CD14-positive monocyte (primary cell): Measurements from ENCODE around the gene LHPP. TPM values are rescaled to one million over a fixed set of nuclear protein-coding genes. Genes with fewer than 3 reads are reported as not detected.

Experiments
- DNase-seq, 3 donors: peaks; one replicate each; pipeline ENCODE4 v3.0.0-alpha.2; 2011 to 2022
- H2AFZ ChIP-seq: 2 replicates; pipeline ENCODE4 v1.6.0; 2012; ENCODE audit warnings: mild to moderate bottlenecking, low read depth, low read length, inconsistent platforms; ENCODE audit not compliant: insufficient read depth, poor library complexity, severe bottlenecking
- H3K27ac ChIP-seq, 2 donors: 1 replicate in 1 of 2; 2 replicates in 1 of 2; pipeline ENCODE4 v1.5.1; 2012 to 2013; ENCODE audit warnings: low read length in 2 of 2, control low read depth in 1 of 2, inconsistent platforms in 1 of 2, low read depth in 1 of 2, mild to moderate bottlenecking in 1 of 2
- H3K27me3 ChIP-seq, 2 donors: one replicate each; pipeline versions ENCODE4 v1.6.0 to v1.6.1; 2011 to 2013; ENCODE audit warnings: low read length in 2 of 2; ENCODE audit not compliant: control insufficient read depth in 2 of 2, insufficient read depth in 2 of 2
- H3K36me3 ChIP-seq, 2 donors: replicated peaks in 1 of 2; 1 replicate in 1 of 2; 2 replicates in 1 of 2; pipeline versions ENCODE4 v1.5.1 to v1.6.1; 2012 to 2013; ENCODE audit warnings: low read length in 2 of 2, control low read depth in 1 of 2, inconsistent platforms in 1 of 2, mild to moderate bottlenecking in 1 of 2; ENCODE audit not compliant: insufficient read depth in 2 of 2, control insufficient read depth in 1 of 2
- H3K4me1 ChIP-seq, 2 donors: 1 replicate in 1 of 2; 2 replicates in 1 of 2; pipeline versions ENCODE4 v1.5.1 to v1.6.1; 2012 to 2013; ENCODE audit warnings: low read length in 2 of 2, control low read depth in 1 of 2, inconsistent platforms in 1 of 2, mild to moderate bottlenecking in 1 of 2, moderate library complexity in 1 of 2; ENCODE audit not compliant: insufficient read depth in 2 of 2, control insufficient read depth in 1 of 2
- H3K4me2 ChIP-seq: replicated peaks from 2 replicates; pipeline ENCODE3; 2012; ENCODE audit warnings: low read length, moderate library complexity, mild to moderate bottlenecking; ENCODE audit not compliant: poor library complexity, severe bottlenecking; ENCODE audit errors: extremely low read depth
- H3K4me3 ChIP-seq, 3 experiments: fragments of 200-600 bp in 1 of 3; sonication (generic) in 1 of 3; replicated peaks in 1 of 3; 1 replicate in 2 of 3; 2 replicates in 1 of 3; pipeline ENCODE4 v1.5.1; 2011 to 2013; ENCODE audit warnings: low read length in 3 of 3, mild to moderate bottlenecking in 3 of 3, control low read depth in 2 of 3, low read depth in 2 of 3, inconsistent platforms in 1 of 3, moderate library complexity in 1 of 3
- H3K79me2 ChIP-seq: 2 replicates; pipeline ENCODE4 v1.6.0; 2012; ENCODE audit warnings: mild to moderate bottlenecking, control low read depth, inconsistent platforms, low read length, moderate library complexity; ENCODE audit not compliant: insufficient read depth
- H3K9ac ChIP-seq: 2 replicates; pipeline ENCODE4 v1.6.0; 2017; ENCODE audit warnings: low read length, mild to moderate bottlenecking; ENCODE audit not compliant: insufficient read depth, poor library complexity, severe bottlenecking
- H3K9me3 ChIP-seq, 2 donors: replicated peaks in 1 of 2; 1 replicate in 1 of 2; 2 replicates in 1 of 2; pipeline versions ENCODE4 v1.5.1 to v1.6.1; 2012 to 2013; ENCODE audit warnings: low read length in 2 of 2, control low read depth in 1 of 2; ENCODE audit not compliant: control insufficient read depth in 1 of 2, insufficient read depth in 1 of 2
- H4K20me1 ChIP-seq: 2 replicates; pipeline ENCODE4 v1.6.0; 2012; ENCODE audit warnings: mild to moderate bottlenecking, low read length, control low read depth, moderate library complexity; ENCODE audit not compliant: insufficient read depth
- H3K27ac Mint-ChIP-seq, 7 donors: one replicate each; pipeline ENCODE4 v1.8.0; 2020; ENCODE audit warnings: mild to moderate bottlenecking in 7 of 7, mixed read lengths in 7 of 7, moderate library complexity in 6 of 7, inconsistent platforms in 2 of 7
- H3K27me3 Mint-ChIP-seq, 3 donors: one replicate each; pipeline ENCODE4 v1.8.0; 2021 to 2022; ENCODE audit warnings: low read depth in 3 of 3, mild to moderate bottlenecking in 3 of 3, mixed read lengths in 3 of 3, moderate library complexity in 3 of 3, inconsistent platforms in 1 of 3
- H3K36me3 Mint-ChIP-seq, 2 donors: one replicate each; pipeline ENCODE4 v1.8.0; 2020; ENCODE audit warnings: mixed read lengths in 2 of 2, inconsistent platforms in 1 of 2, mild to moderate bottlenecking in 1 of 2
- H3K4me1 Mint-ChIP-seq: one replicate; pipeline ENCODE4 v1.8.0; 2020; ENCODE audit warnings: mild to moderate bottlenecking, mixed read lengths
- H3K4me3 Mint-ChIP-seq, 2 donors: one replicate each; pipeline ENCODE4 v1.8.0; 2020; ENCODE audit warnings: mild to moderate bottlenecking in 2 of 2, mixed read lengths in 2 of 2, moderate library complexity in 1 of 2
- H3K9me3 Mint-ChIP-seq, 7 donors: one replicate each; pipeline ENCODE4 v1.8.0; 2020 to 2022; ENCODE audit warnings: mixed read lengths in 7 of 7, mild to moderate bottlenecking in 6 of 7, moderate library complexity in 6 of 7, inconsistent platforms in 2 of 7
- CTCF ChIP-seq: fragments of 200-600 bp; IDR thresholded peaks from one replicate; pipeline ENCODE4 v1.8.0; 2022; ENCODE audit warnings: antibody characterized with exemption, mild to moderate bottlenecking
- WGBS: methylation state at CpG from one replicate; pipeline ENCODE4 v1.1.5; 2013; ENCODE audit warnings: missing lambda C conversion rate; ENCODE audit not compliant: insufficient coverage; 5-methylcytosine and 5-hydroxymethylcytosine counted together
- intact Hi-C, 2 donors: fragments of 100-400 bp; cut with micrococcal nuclease; formaldehyde crosslinking; loops; one replicate each; pipeline versions ENCODE4 v1.15.0 to v1.15.1; 2023
- polyA plus RNA-seq, 3 donors: library from polyadenylated mRNA; depleted of rRNA in 1 of 3; unstranded in 2 of 3; stranded (reverse) in 1 of 3; fragments of 300-500 nt in 2 of 3; fragments of >200 nt in 1 of 3; fragmentation: Illumina TruSeq in 2 of 3; gene quantifications; 1 replicate in 2 of 3; 2 replicates in 1 of 3; pipeline ENCODE4 v1.2.3, GENCODE V29; 2012 to 2021

The LHPP gene
- polyA plus RNA-seq, 3 donors = 15.2 to 20.6 (median 19.5) TPM

DNA sequence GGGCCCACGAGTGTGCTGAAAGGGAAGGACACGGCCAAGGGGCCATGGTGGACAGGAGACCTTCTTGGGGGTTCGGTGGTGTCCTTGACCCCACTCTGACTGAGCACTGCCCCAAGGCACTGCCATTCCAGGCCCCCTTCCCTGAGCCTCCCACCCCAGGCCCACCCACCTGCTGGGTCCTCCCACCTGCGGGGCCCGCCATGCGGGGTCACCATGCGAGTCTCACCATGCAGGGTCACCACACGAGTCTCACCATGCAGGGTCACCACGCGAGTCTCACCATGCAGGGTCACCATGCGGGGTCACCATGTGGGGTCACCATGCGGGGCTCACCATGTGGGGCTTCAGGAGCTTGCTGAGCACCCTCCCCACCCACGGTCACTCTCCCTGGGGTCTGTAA lies 76.3 kb downstream of the LHPP start:
- H3K27me3 ChIP-seq = no peaks in the 10 kb centered on the region
- no peaks in the 10 kb centered on the region for H3K9me3 Mint-ChIP-seq
- no peak overlapping the region for H3K4me2 ChIP-seq
- H3K36me3 ChIP-seq = no peaks in the 10 kb centered on the region
- H3K79me2 ChIP-seq = no peaks in the 10 kb centered on the region
- H3K9ac ChIP-seq = no peak overlapping the region
- peaks cover 35% of the 10 kb centered on the region for H3K4me1 Mint-ChIP-seq
- H3K27me3 Mint-ChIP-seq = peaks cover 0 to 3% (median 3%) of the 10 kb centered on the region in 3 donors
- no peak overlapping the region for H3K4me3 Mint-ChIP-seq
- no peak for DNase-seq
- H3K27ac ChIP-seq = no peak overlapping the region
- H3K36me3 Mint-ChIP-seq = peaks cover 0 to 2% of the 10 kb centered on the region in 2 donors
- intact Hi-C loops = loop anchor here in 1 of 2 donors (10.0 kb wide), 2 partner anchors 87 to 287 kb away; no protein-coding TSS in a partner anchor
- TF ChIP-seq CTCF = no peak
- H4K20me1 ChIP-seq = no peaks in the 10 kb centered on the region
- peaks cover 27 to 28% of the 10 kb centered on the region in 2 donors for H3K4me1 ChIP-seq
- 71% methylated on average over 4 of the region's 13 CpGs for WGBS
- H3K9me3 ChIP-seq = no peaks in the 10 kb centered on the region
- H3K4me3 ChIP-seq = no peak overlapping the region
- no peak overlapping the region for H2AFZ ChIP-seq
- H3K27ac Mint-ChIP-seq = peak overlapping the region in 1 of 7 donors; percentile 61

GRCh38 chr10:124538706-124539105 lies 77.1 kb downstream of the LHPP start:
- Mint-ChIP-seq H3K9me3 (no peaks in the 10 kb centered on the region), H3K36me3 (peaks cover 0 to 2% of the 10 kb centered on the region in 2 donors), H3K4me1 (peaks cover 33% of the 10 kb centered on the region), H3K27ac (peak overlapping the region in 2 of 7 donors; percentile 23 to 35), H3K27me3 (peaks cover 0 to 3% (median 2%) of the 10 kb centered on the region in 3 donors), H3K4me3 (no peak overlapping the region)
- H3K9me3 ChIP-seq = no peaks in the 10 kb centered on the region
- no peak overlapping the region for H3K4me3 ChIP-seq
- H3K27me3 ChIP-seq = no peaks in the 10 kb centered on the region
- H3K27ac ChIP-seq = no peak overlapping the region
- no peak overlapping the region for H2AFZ ChIP-seq
- no peaks in the 10 kb centered on the region for H3K36me3 ChIP-seq
- no peaks in the 10 kb centered on the region for H4K20me1 ChIP-seq
- no peak for DNase-seq
- H3K4me1 ChIP-seq = peaks cover 27 to 28% of the 10 kb centered on the region in 2 donors
- 81% methylated on average over 4 of the region's 6 CpGs for WGBS
- no peak overlapping the region for H3K4me2 ChIP-seq
- intact Hi-C loops = loop anchor here in 1 of 2 donors (10.0 kb wide), 2 partner anchors 86 to 286 kb away; no protein-coding TSS in a partner anchor
- TF ChIP-seq CTCF = no peak
- H3K79me2 ChIP-seq = no peaks in the 10 kb centered on the region
- H3K9ac ChIP-seq = no peak overlapping the region
